ENCODE measurements around the gene RPL10A. TPM values are rescaled to one million over a fixed set of nuclear protein-coding genes. Genes with fewer than 3 reads are reported as not detected.

RPL10A gene
- total and polyA plus RNA-seq, 2 of the 8 experiments (the other 6 are each of a cell fraction or from before 2014, with no cell fraction given): 1,893 to 2,948 TPM

DNA sequence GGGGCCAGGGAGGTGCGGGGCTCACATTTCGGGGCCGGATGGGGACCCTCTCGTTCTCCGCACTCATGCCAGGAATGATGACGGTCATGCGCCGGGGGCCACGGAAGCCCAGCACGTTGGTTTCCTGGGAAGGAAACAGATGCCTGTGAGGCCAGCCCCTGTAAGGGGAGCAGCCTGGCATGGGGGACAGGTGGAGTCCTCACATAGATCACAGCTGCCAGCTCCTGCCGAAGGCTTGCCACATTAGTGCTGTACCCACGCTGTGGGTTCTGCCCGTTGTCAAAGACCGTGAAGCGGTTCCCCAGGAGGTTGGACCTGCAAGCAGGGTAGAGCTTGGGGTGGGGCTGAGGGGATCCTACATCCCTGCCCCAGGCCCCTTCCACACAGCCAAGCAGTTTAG is 35.3 kb downstream of the RPL10A start (continued):
- TF ChIP-seq SIRT6 (IDR thresholded peaks at IDR 0.05; ENCODE audit: low read length) (no peak), BACH1 (IDR thresholded peaks at IDR 0.05; ENCODE audit: low read length) (no peak)

Measured in H1 (cell line).